DOHH2 (cell line): ENCODE measurements around the gene GIMAP8.

Experiments used
- H3F3A ChIP-seq: fragments of 200-600 bp; sonication (generic), shearing (Covaris generic); 2 replicates; pipeline ENCODE4 v1.6.0; 2016; ENCODE audit warnings: antibody characterized with exemption, mild to moderate bottlenecking; ENCODE audit not compliant: control insufficient read depth, insufficient read depth
- H3K27ac ChIP-seq: fragments of 200-600 bp; sonication (generic); 2 replicates; pipeline ENCODE4 v1.5.1; 2014; ENCODE audit warnings: low read depth, mild to moderate bottlenecking, low read length, moderate library complexity
- H3K27me3 ChIP-seq: fragments of 200-600 bp; sonication (generic); 2 replicates; pipeline ENCODE4 v1.6.1; 2014; ENCODE audit warnings: mild to moderate bottlenecking, low read length, mixed read lengths; ENCODE audit not compliant: control insufficient read depth
- H3K36me3 ChIP-seq: fragments of 200-600 bp; sonication (generic); 2 replicates; pipeline ENCODE4 v1.6.1; 2014; ENCODE audit warnings: mild to moderate bottlenecking, low read length, moderate library complexity, mixed read lengths; ENCODE audit not compliant: control insufficient read depth
- H3K4me1 ChIP-seq: fragments of 200-600 bp; sonication (generic); 2 replicates; pipeline ENCODE4 v1.6.1; 2014; ENCODE audit warnings: mild to moderate bottlenecking, low read length, mixed read lengths; ENCODE audit not compliant: control insufficient read depth
- H3K4me2 ChIP-seq: fragments of 200-600 bp; sonication (generic); 2 replicates; pipeline ENCODE4 v1.6.0; 2014; ENCODE audit warnings: mild to moderate bottlenecking, low read length, moderate library complexity
- H3K4me3 ChIP-seq: fragments of 200-600 bp; sonication (generic); 2 replicates; pipeline ENCODE4 v1.5.1; 2014; ENCODE audit warnings: mild to moderate bottlenecking, low read length, mixed read lengths
- H3K79me2 ChIP-seq: fragments of 200-600 bp; sonication (generic); 2 replicates; pipeline ENCODE4 v1.6.1; 2014; ENCODE audit warnings: mild to moderate bottlenecking, low read length, mixed read lengths; ENCODE audit not compliant: control insufficient read depth
- H3K9me2 ChIP-seq: fragments of 200-600 bp; sonication (generic); replicated peaks from 2 replicates; pipeline ENCODE4 v1.6.1; 2014; ENCODE audit warnings: mild to moderate bottlenecking, low read length, mixed read lengths; ENCODE audit not compliant: control insufficient read depth
- H3K9me3 ChIP-seq: fragments of 200-600 bp; sonication (generic); 2 replicates; pipeline ENCODE4 v1.6.1; 2014; ENCODE audit warnings: antibody characterized with exemption, low read length, mixed read lengths; ENCODE audit not compliant: control insufficient read depth, insufficient read depth
- H4K20me1 ChIP-seq: fragments of 200-600 bp; sonication (generic); 2 replicates; pipeline ENCODE4 v1.6.0; 2014; ENCODE audit warnings: low read depth, mild to moderate bottlenecking, antibody characterized with exemption, low read length, moderate library complexity; ENCODE audit not compliant: control insufficient read depth, insufficient read depth
- CTCF ChIP-seq: fragments of 200-600 bp; sonication (generic); IDR thresholded peaks from one replicate; pipeline ENCODE4 v1.5.1; 2014; ENCODE audit warnings: antibody characterized with exemption, mild to moderate bottlenecking, low read depth, low read length; ENCODE audit not compliant: poor library complexity, severe bottlenecking
- EZH2phosphoT487 ChIP-seq: fragments of 200-600 bp; sonication (generic); IDR thresholded peaks from 2 replicates; pipeline ENCODE4 v1.6.1; 2017; ENCODE audit warnings: borderline replicate concordance, mild to moderate bottlenecking, antibody characterized with exemption, low read length, moderate library complexity, mixed read lengths

The GIMAP8 gene

GRCh38 chr7:150417239-150417638 lies 33.2 kb upstream of the GIMAP8 start:
- Histone ChIP-seq H3K36me3 (no peaks in the 10 kb centered on the region), H3K27me3 (peaks cover 9% of the 10 kb centered on the region), H3K9me3 (no peaks in the 10 kb centered on the region), H3F3A (no peaks in the 10 kb centered on the region), H3K79me2 (no peaks in the 10 kb centered on the region), H3K4me1 (peaks cover 4% of the 10 kb centered on the region), H3K27ac (no peak overlapping the region), H4K20me1 (no peaks in the 10 kb centered on the region), H3K9me2 (no peaks in the 10 kb centered on the region), H3K4me3 (no peak overlapping the region), H3K4me2 (no peak overlapping the region)
- TF ChIP-seq EZH2phosphoT487 = no peak
- TF ChIP-seq CTCF = no peak

- H3K27me3 ChIP-seq = peaks cover 9% of the 10 kb centered on the region
- H3K4me1 ChIP-seq = peaks cover 4% of the 10 kb centered on the region
- H3K36me3 ChIP-seq = no peaks in the 10 kb centered on the region
- peak; percentile 61 for TF ChIP-seq CTCF
- TF ChIP-seq EZH2phosphoT487 = no peak
- H3K79me2 ChIP-seq = no peaks in the 10 kb centered on the region
- H3K9me2 ChIP-seq = no peaks in the 10 kb centered on the region
- H3K4me3 ChIP-seq = no peak overlapping the region
- no peak overlapping the region for H3K27ac ChIP-seq
- H3K9me3 ChIP-seq = no peaks in the 10 kb centered on the region
- H4K20me1 ChIP-seq = no peaks in the 10 kb centered on the region
- H3F3A ChIP-seq = no peaks in the 10 kb centered on the region
- H3K4me2 ChIP-seq = no peak overlapping the region
Measured at GRCh38 chr7:150417863-150418262, 32.6 kb upstream of the GIMAP8 start.

- H3K4me2 ChIP-seq = no peak overlapping the region
- H3K9me3 ChIP-seq = no peaks in the 10 kb centered on the region
- H3F3A ChIP-seq = no peaks in the 10 kb centered on the region
- H3K9me2 ChIP-seq = no peaks in the 10 kb centered on the region
- H3K4me3 ChIP-seq = no peak overlapping the region
- no peaks in the 10 kb centered on the region for H3K36me3 ChIP-seq
- peaks cover 9% of the 10 kb centered on the region for H3K27me3 ChIP-seq
- peaks cover 4% of the 10 kb centered on the region for H3K4me1 ChIP-seq
- TF ChIP-seq CTCF (no peak), EZH2phosphoT487 (no peak)
- H4K20me1 ChIP-seq = no peaks in the 10 kb centered on the region
- H3K79me2 ChIP-seq = no peaks in the 10 kb centered on the region
- no peak overlapping the region for H3K27ac ChIP-seq
Measured at GRCh38 chr7:150420242-150420641, 30.2 kb upstream of the GIMAP8 start.
